ENCODE measurements around the gene PRR12. TPM values are rescaled to one million over a fixed set of nuclear protein-coding genes. Genes with fewer than 3 reads are reported as not detected.

The PRR12 gene
- total RNA-seq, 4 donors from 2014 or later = 4.6 to 15.4 (median 6.2) TPM

- TF ChIP-seq CTCF (IDR thresholded peaks at IDR 0.05; ENCODE audit: low read depth) = no peak
Observed at GRCh38 chr19:49593233-49594113, 2.5 kb downstream of the PRR12 start.

- no peak for TF ChIP-seq CTCF (IDR thresholded peaks at IDR 0.05; ENCODE audit: low read depth)
Observed at GRCh38 chr19:49594157-49594992, 3.4 kb downstream of the PRR12 start.

- TF ChIP-seq CTCF (IDR thresholded peaks at IDR 0.05; ENCODE audit: low read depth) = no peak
Observed at GRCh38 chr19:49594993-49595818, 4.2 kb downstream of the PRR12 start.

GRCh38 chr19:49595819-49596404, 4.9 kb downstream of the PRR12 start:
- no peak for TF ChIP-seq CTCF (IDR thresholded peaks at IDR 0.05; ENCODE audit: low read depth)

GRCh38 chr19:49596407-49596806, 5.4 kb downstream of the PRR12 start:
- TF ChIP-seq CTCF (IDR thresholded peaks at IDR 0.05; ENCODE audit: low read depth) = no peak

GRCh38 chr19:49596954-49597702, 6.1 kb downstream of the PRR12 start:
- TF ChIP-seq CTCF (IDR thresholded peaks at IDR 0.05; ENCODE audit: low read depth) = no peak

Measured in subcutaneous adipose tissue (tissue), 4 donors.